H9 (cell line): Measurements from ENCODE around the gene CDH13. TPM values are rescaled to one million over a fixed set of nuclear protein-coding genes. Genes with fewer than 3 reads are reported as not detected.

Experiments used
- DNase-seq: peaks from one replicate; pipeline ENCODE4 v3.0.0-alpha.2; 2017
- H2AFZ ChIP-seq: one replicate; pipeline ENCODE4 v1.6.1; 2013; ENCODE audit warnings: mild to moderate bottlenecking, low read length, control low read depth, moderate library complexity
- H2AK5ac ChIP-seq: 2 replicates; pipeline ENCODE4 v1.6.1; 2013; ENCODE audit warnings: low read length, control low read depth, mixed read lengths; ENCODE audit not compliant: insufficient read length
- H2BK120ac ChIP-seq: one replicate; pipeline ENCODE4 v1.6.1; 2013; ENCODE audit warnings: low read depth, mild to moderate bottlenecking, low read length, control low read depth, inconsistent platforms; ENCODE audit not compliant: poor library complexity, severe bottlenecking
- H2BK12ac ChIP-seq: 2 replicates; pipeline ENCODE4 v1.6.1; 2013; ENCODE audit warnings: low read length, control low read depth, mixed read lengths, low read depth; ENCODE audit not compliant: insufficient read length
- H2BK15ac ChIP-seq: 2 replicates; pipeline ENCODE4 v1.6.1; 2013; ENCODE audit warnings: low read depth, low read length, control low read depth
- H2BK20ac ChIP-seq: one replicate; pipeline ENCODE4 v1.6.1; 2013; ENCODE audit warnings: low read depth, mild to moderate bottlenecking, low read length, control low read depth, inconsistent platforms; ENCODE audit not compliant: poor library complexity, severe bottlenecking
- H2BK5ac ChIP-seq: 2 replicates; pipeline ENCODE4 v1.6.1; 2013; ENCODE audit warnings: low read length, control low read depth, mixed read lengths; ENCODE audit not compliant: insufficient read length
- H3K14ac ChIP-seq: 2 replicates; pipeline ENCODE4 v1.6.1; 2013; ENCODE audit warnings: low read length, control low read depth; ENCODE audit not compliant: insufficient read depth
- H3K18ac ChIP-seq: 2 replicates; pipeline ENCODE4 v1.6.1; 2013; ENCODE audit warnings: low read depth, mild to moderate bottlenecking, mixed read lengths, low read length, control low read depth; ENCODE audit not compliant: insufficient read length
- H3K23ac ChIP-seq: 2 replicates; pipeline ENCODE4 v1.6.1; 2013; ENCODE audit warnings: low read length, control low read depth, mixed read lengths, low read depth; ENCODE audit not compliant: insufficient read length
- H3K23me2 ChIP-seq: 2 replicates; pipeline ENCODE4 v1.6.1; 2013; ENCODE audit warnings: low read depth, mild to moderate bottlenecking, mixed read lengths, low read length, control low read depth; ENCODE audit not compliant: insufficient read length, poor library complexity, severe bottlenecking
- H3K27ac ChIP-seq: 2 replicates; pipeline ENCODE4 v1.5.1; 2013; ENCODE audit warnings: low read length, control low read depth, mixed read lengths, low read depth; ENCODE audit not compliant: insufficient read length
- H3K27me3 ChIP-seq: 2 replicates; pipeline ENCODE4 v1.6.1; 2013; ENCODE audit warnings: low read length, control low read depth, inconsistent platforms; ENCODE audit not compliant: insufficient read depth
- H3K4ac ChIP-seq: 2 replicates; pipeline ENCODE4 v1.6.1; 2013; ENCODE audit warnings: low read depth, mild to moderate bottlenecking, control low read depth, inconsistent platforms, low read length, moderate library complexity
- H3K4me1 ChIP-seq: 2 replicates; pipeline ENCODE4 v1.6.1; 2013; ENCODE audit warnings: low read length, control low read depth, inconsistent platforms; ENCODE audit not compliant: insufficient read depth
- H3K4me2 ChIP-seq: 2 replicates; pipeline ENCODE4 v1.6.1; 2013; ENCODE audit warnings: low read length, control low read depth, mixed read lengths; ENCODE audit not compliant: insufficient read length, insufficient read depth
- H3K56ac ChIP-seq: 2 replicates; pipeline ENCODE4 v1.6.1; 2013; ENCODE audit warnings: low read depth, mild to moderate bottlenecking, mixed read lengths, low read length, control low read depth; ENCODE audit not compliant: insufficient read length
- H3K79me1 ChIP-seq: 2 replicates; pipeline ENCODE4 v1.6.1; 2013; ENCODE audit warnings: low read depth, mild to moderate bottlenecking, moderate library complexity, low read length, control low read depth, inconsistent platforms; ENCODE audit not compliant: insufficient read depth, poor library complexity, severe bottlenecking
- H3K79me2 ChIP-seq: 2 replicates; pipeline ENCODE4 v1.6.1; 2013; ENCODE audit warnings: low read length, control low read depth, inconsistent platforms; ENCODE audit not compliant: insufficient read depth
- H3K9ac ChIP-seq: 2 replicates; pipeline ENCODE4 v1.6.1; 2013; ENCODE audit warnings: low read length, control low read depth, mixed read lengths; ENCODE audit not compliant: insufficient read length; ENCODE audit errors: extremely low read depth
- H3K9me3 ChIP-seq: one replicate; pipeline ENCODE4 v1.6.1; 2013; ENCODE audit warnings: low read depth, low read length, inconsistent platforms; ENCODE audit not compliant: control insufficient read depth
- H3T11ph ChIP-seq: one replicate; pipeline ENCODE4 v1.6.1; 2013; ENCODE audit warnings: mild to moderate bottlenecking, low read length, control low read depth, inconsistent platforms
- H4K20me1 ChIP-seq: one replicate; pipeline ENCODE4 v1.6.1; 2013; ENCODE audit not compliant: control insufficient read depth, insufficient read length, insufficient read depth
- H4K5ac ChIP-seq: 2 replicates; pipeline ENCODE4 v1.6.1; 2013; ENCODE audit warnings: low read depth, mild to moderate bottlenecking, mixed read lengths, low read length, control low read depth; ENCODE audit not compliant: insufficient read length
- H4K8ac ChIP-seq: replicated peaks from 2 replicates; pipeline ENCODE4 v1.6.1; 2013; ENCODE audit warnings: low read length, control low read depth, mixed read lengths, low read depth; ENCODE audit not compliant: insufficient read length
- H4K91ac ChIP-seq: 2 replicates; pipeline ENCODE4 v1.6.1; 2013; ENCODE audit warnings: low read depth, mild to moderate bottlenecking, moderate library complexity, mixed read lengths, low read length, control low read depth; ENCODE audit not compliant: insufficient read length
- H3K27ac Mint-ChIP-seq, 3 experiments: 2 replicates in 2 of 3; 3 replicates in 1 of 3; pipeline ENCODE4 v1.8.0; 2020 to 2021; ENCODE audit warnings: mixed read lengths in 3 of 3, mild to moderate bottlenecking in 1 of 3, moderate library complexity in 1 of 3
- H3K27me3 Mint-ChIP-seq: 2 replicates; pipeline ENCODE4 v1.8.0; 2021; ENCODE audit warnings: low read depth, mild to moderate bottlenecking, moderate library complexity, mixed read lengths
- H3K36me3 Mint-ChIP-seq, 3 experiments: 2 replicates in 2 of 3; 3 replicates in 1 of 3; pipeline ENCODE4 v1.8.0; 2020 to 2021; ENCODE audit warnings: low read depth in 3 of 3, mixed read lengths in 3 of 3; ENCODE audit not compliant: insufficient read depth in 1 of 3
- H3K4me1 Mint-ChIP-seq, 2 experiments: 2 replicates each; pipeline ENCODE4 v1.8.0; 2020; ENCODE audit warnings: mixed read lengths in 2 of 2
- H3K4me3 Mint-ChIP-seq, 2 experiments: 2 replicates in 1 of 2; 3 replicates in 1 of 2; pipeline ENCODE4 v1.8.0; 2020 to 2021; ENCODE audit warnings: mild to moderate bottlenecking in 2 of 2, mixed read lengths in 2 of 2, moderate library complexity in 1 of 2
- H3K9me3 Mint-ChIP-seq, 2 experiments: 2 replicates in 1 of 2; 3 replicates in 1 of 2; pipeline ENCODE4 v1.8.0; 2020; ENCODE audit warnings: mild to moderate bottlenecking in 2 of 2, mixed read lengths in 2 of 2, moderate library complexity in 1 of 2
- CTCF ChIP-seq: fragments of 200-600 bp; sonication (generic); conservative IDR thresholded peaks from 3 replicates; pipeline ENCODE4 v1.8.0; 2021; ENCODE audit warnings: antibody characterized with exemption, mild to moderate bottlenecking
- WGBS: extraction: QIAGEN DNeasy Blood & Tissue Kit; methylation state at CpG from one replicate; pipeline ENCODE4 v1.1.7; 2013; ENCODE audit warnings: missing lambda C conversion rate, low lambda C conversion rate, mixed read lengths; ENCODE audit not compliant: insufficient read length; ENCODE audit errors: extremely low coverage; 5-methylcytosine and 5-hydroxymethylcytosine counted together
- total RNA-seq: library from RNA; stranded (reverse); gene quantifications from 2 replicates; pipeline ENCODE4 v1.2.1, GENCODE V29; 2021

CDH13 gene
- total RNA-seq, 1 experiment from 2014 or later, result 1.5 TPM

- no peak for TF ChIP-seq CTCF
- H4K5ac ChIP-seq, result no peak overlapping the region
- no peak overlapping the region for H2BK120ac ChIP-seq
- Mint-ChIP-seq H3K4me3 (no peak overlapping the region), H3K36me3 (no peaks in the 10 kb centered on the region), H3K27me3 (no peaks in the 10 kb centered on the region), H3K9me3 (no peaks in the 10 kb centered on the region; a peak in 1 of 5 replicates), H3K4me1 (peaks cover 9 to 10% of the 10 kb centered on the region in 2 experiments), H3K27ac (no peak overlapping the region)
- no peak for DNase-seq
- no peak overlapping the region for H4K91ac ChIP-seq
- H2AFZ ChIP-seq, result no peak overlapping the region
- no peak overlapping the region for H2BK5ac ChIP-seq
- no CpG with 5 or more reads among the region's 2 CpGs for WGBS
- no peak overlapping the region for H2BK20ac ChIP-seq
- H2AK5ac ChIP-seq, result no peak overlapping the region
- no peaks in the 10 kb centered on the region for H3K79me2 ChIP-seq
- H3K4me1 ChIP-seq, result no peaks in the 10 kb centered on the region; the same call in 1 of the 2 replicates
- no peak overlapping the region for H3K23ac ChIP-seq
- no peaks in the 10 kb centered on the region for H3K79me1 ChIP-seq
- no peak overlapping the region for H3K9ac ChIP-seq
- no peak overlapping the region for H3K27ac ChIP-seq
- H3K14ac ChIP-seq, result no peak overlapping the region
- H3K56ac ChIP-seq, result no peak overlapping the region
- H3K4ac ChIP-seq, result no peak overlapping the region
- H3K18ac ChIP-seq, result no peak overlapping the region
- no peak overlapping the region for H3T11ph ChIP-seq
- H2BK12ac ChIP-seq, result no peak overlapping the region
- no peaks in the 10 kb centered on the region for H3K9me3 ChIP-seq
- no peaks in the 10 kb centered on the region for H3K27me3 ChIP-seq
- no peak overlapping the region for H3K4me2 ChIP-seq
- no peak overlapping the region for H2BK15ac ChIP-seq
- no peaks in the 10 kb centered on the region for H4K20me1 ChIP-seq
- H4K8ac ChIP-seq, result no peak overlapping the region
- H3K23me2 ChIP-seq, result no peaks in the 10 kb centered on the region
Observed at GRCh38 chr16:83335076-83335475, 708.3 kb downstream of the CDH13 start.
